GM18951 (cell line): Measurements from ENCODE around the gene CRAMP1.

Experiments used
- POLR2A ChIP-seq: IDR thresholded peaks from 4 replicates; pipeline ENCODE4 v1.6.1; 2011; ENCODE audit warnings: mild to moderate bottlenecking; ENCODE audit not compliant: insufficient read length, insufficient read depth; ENCODE audit errors: extremely low read depth
- in situ Hi-C: fragments of 300-500 bp; cut with MboI; formaldehyde crosslinking; loops from one replicate; pipeline ENCODE4 v1.12.0; 2022; ENCODE audit warnings: low sequenced_read_pairs, mixed read lengths, inconsistent platforms; ENCODE audit not compliant: unreplicated experiment

Gene CRAMP1

GRCh38 chr16:1607971-1608370 lies 4.2 kb upstream of the CRAMP1 start:
- in situ Hi-C loops = no loop called here
- no peak for TF ChIP-seq POLR2A

DNA sequence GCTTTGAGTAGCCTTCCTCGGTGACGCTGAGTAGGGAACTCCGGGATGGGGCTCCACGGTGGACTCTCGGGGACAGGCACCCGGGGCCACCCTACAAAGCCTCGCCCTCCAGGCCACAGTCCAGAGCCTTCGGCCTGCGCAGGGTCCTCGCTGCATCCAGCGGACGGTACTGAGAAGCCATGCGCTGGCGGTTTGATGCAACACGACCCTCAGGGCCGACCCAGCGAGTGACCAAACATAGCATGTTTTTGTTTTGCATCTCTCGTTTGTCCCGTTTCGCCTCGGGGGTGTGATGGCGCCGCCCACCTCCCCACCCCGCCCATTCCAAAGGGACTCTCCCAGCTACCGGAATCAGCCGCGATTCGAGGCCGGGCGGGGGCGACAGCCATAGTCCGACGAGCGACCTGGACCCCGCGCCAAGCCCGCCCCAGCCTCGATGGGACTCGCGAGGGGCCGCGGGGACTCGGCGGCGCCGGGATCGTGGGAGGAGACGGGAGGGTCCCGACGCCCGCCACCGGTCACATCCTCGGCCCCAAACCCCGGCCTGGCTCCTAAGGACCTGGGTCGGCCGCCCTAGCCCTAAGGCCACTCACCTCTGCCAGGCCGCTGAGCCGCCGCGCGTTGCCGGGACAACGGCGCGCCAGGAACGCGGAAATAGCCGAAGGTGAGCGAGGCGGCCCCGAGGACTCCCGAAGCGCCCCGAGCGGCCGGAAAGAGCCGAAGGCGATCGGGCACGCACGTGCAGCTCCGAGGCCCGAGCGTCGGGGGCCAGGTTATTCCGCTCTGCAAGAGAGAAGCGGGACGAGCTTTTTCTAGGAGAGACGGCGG lies 1.9 kb upstream of the CRAMP1 start:
- in situ Hi-C loops = no loop called here
- TF ChIP-seq POLR2A = peak; percentile 32

- in situ Hi-C loops = no loop called here
- TF ChIP-seq POLR2A = no peak
Measured at GRCh38 chr16:1610899-1611632, 1.1 kb upstream of the CRAMP1 start.

GRCh38 chr16:1613211-1613622 lies 1.1 kb downstream of the CRAMP1 start:
- in situ Hi-C loops = no loop called here
- no peak for TF ChIP-seq POLR2A

- in situ Hi-C loops = no loop called here
- no peak for TF ChIP-seq POLR2A
Measured at GRCh38 chr16:1613728-1614455, 1.7 kb downstream of the CRAMP1 start.

GRCh38 chr16:1614456-1615102 lies 2.4 kb downstream of the CRAMP1 start:
- TF ChIP-seq POLR2A = no peak
- in situ Hi-C loops = no loop called here

- in situ Hi-C loops = no loop called here
- TF ChIP-seq POLR2A = no peak
Measured at GRCh38 chr16:1615761-1616160, 3.6 kb downstream of the CRAMP1 start.

DNA sequence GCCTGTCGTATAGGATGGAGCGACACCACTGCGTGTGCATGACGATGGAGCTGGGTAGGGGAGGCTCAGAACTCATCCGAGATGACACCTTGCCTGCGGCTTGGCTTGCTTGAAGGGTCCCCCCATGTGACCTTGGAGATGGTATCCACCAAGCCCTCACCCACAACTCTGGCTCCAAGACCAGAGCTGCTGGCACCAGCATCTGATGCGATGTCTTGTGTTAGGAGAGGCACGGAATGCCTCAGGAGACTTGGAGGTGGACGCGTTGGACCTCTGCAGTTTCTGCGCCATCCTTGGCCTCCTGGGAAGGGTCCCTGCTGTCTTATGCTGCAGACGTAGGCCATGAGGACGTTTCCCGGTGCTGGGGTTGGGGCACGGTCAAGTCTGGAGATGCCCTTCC lies 7.8 kb downstream of the CRAMP1 start:
- in situ Hi-C loops = no loop called here
- TF ChIP-seq POLR2A = no peak

DNA sequence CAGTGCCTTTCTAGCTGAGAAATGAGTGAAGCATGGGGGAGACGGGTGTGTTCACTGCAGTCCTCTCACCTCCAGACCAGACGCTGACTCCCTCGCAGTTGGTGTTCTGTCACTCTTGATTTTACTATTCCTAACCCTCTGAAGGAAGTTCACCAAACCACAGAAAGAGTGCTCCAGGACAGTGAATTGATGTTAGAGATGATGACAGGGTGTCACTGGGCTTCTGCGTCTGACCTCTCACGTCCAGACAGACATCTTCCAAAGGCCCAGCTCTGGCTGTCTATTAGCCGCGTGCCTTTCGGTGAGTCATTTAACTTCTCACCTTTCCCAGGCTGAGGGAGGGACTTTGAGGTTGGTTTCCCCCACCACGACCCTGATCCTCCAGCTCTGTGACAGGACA lies 8.2 kb downstream of the CRAMP1 start:
- no peak for TF ChIP-seq POLR2A
- in situ Hi-C loops = no loop called here

GRCh38 chr16:1621851-1622250 lies 9.7 kb downstream of the CRAMP1 start:
- in situ Hi-C loops = no loop called here
- no peak for TF ChIP-seq POLR2A

DNA sequence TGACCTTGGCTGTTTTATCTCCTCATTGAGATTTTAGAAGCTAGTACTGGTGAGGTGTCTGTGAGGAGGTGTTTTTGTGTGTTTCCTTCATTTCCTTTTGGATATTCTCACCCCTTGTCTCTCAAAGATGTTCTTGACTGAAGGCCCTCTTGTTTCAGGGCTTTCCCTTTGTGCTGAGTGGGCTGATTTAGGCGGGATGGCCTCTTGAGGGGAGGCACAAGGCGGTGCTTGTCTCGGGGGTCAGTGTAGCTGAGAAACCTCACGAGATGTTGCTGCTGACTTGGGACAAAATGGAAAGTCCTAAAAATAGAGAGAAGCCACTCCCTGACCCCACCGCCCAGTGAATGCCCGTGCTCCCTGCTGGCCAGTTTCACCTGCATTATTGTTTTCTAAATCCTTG lies 14.2 kb downstream of the CRAMP1 start:
- in situ Hi-C loops = no loop called here
- no peak for TF ChIP-seq POLR2A

- in situ Hi-C loops = no loop called here
- no peak for TF ChIP-seq POLR2A
Measured at GRCh38 chr16:1626776-1627175, 14.6 kb downstream of the CRAMP1 start.
